GM12892 (cell line): ENCODE data around the gene ATP5PO.

Experiments
- DNase-seq: peaks from one replicate; pipeline ENCODE4 v3.0.0; 2011; ENCODE audit not compliant: insufficient read length
- FAIRE-seq: peaks from 2 replicates; lab custom pipeline; 2011; peaks lifted over from hg19 to GRCh38; lab: Jason Lieb, UNC
- POLR2A ChIP-seq: IDR thresholded peaks from 2 replicates; pipeline ENCODE4 v1.6.1; 2011; ENCODE audit warnings: low read depth, low read length, control low read depth
- POLR2AphosphoS5 ChIP-seq: IDR thresholded peaks from 2 replicates; pipeline ENCODE4 v1.6.1; 2011; ENCODE audit warnings: low read depth, low read length, control low read depth
- TAF1 ChIP-seq: IDR thresholded peaks from 2 replicates; pipeline ENCODE4 v1.6.1; 2011; ENCODE audit warnings: low read depth, mild to moderate bottlenecking, control low read depth, low read length, borderline replicate concordance

ATP5PO gene

DNA sequence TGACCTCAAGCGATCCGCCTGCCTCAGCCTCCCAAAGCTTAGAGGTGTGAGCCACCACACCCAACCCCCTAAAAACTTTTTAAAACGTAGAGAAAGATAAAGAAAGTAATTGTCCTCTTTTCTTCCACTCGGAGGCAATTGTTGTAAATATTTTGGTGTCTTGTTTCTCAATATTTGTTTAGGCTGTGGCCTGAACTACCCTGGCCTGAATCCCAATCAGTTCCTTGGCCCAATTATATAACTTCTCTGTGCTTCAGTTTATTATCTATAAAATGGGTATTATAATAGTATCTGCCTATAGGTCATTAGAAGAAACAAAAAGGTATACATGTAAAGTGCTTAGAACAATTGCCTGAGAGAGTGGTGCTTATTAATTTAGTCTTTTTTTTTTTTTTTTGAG is 1.8 kb upstream of the ATP5PO start:
- TF ChIP-seq POLR2A (no peak), TAF1 (no peak), POLR2AphosphoS5 (no peak)
- FAIRE-seq (no peak), DNase-seq (no peak)

DNA sequence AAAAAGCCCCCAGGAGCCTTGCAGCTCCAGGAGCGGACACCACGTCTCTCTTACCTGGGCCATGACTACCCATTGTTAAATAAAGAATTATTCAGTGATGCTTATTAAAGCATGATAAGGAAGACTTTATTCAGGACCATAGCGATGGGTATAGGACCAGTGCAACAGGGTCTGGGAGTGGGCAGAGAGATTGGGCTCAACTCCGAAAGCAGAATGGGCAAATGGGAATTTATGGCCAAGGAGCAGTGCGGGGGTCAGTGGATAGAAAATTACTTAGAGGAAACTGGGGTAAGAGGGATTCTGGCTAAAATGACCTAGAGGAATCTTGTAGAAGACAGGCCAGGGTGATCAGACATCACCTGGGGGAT is 580 bp upstream of the ATP5PO start:
- no peak for TF ChIP-seq POLR2AphosphoS5
- no peak for TF ChIP-seq TAF1
- DNase-seq (no peak), FAIRE-seq (no peak)

DNA sequence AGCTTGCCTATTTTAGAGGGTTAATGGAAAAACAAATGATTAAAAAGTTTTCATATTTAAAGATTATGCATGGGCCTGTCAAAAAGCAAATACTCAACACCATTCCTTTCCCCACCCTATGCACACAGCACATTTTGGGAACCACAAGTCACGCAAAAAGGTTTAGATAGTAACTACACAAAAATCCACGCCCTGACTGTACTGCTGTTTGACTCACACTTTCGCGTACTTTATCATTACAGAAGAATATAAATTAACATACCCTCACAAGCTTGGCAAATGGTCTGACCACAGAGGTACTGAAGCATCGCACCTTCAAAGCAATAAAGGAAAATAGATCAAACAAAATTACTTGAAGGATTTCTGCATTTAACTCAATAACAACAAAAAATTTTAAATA is 1.4 kb downstream of the ATP5PO start:
- no peak for FAIRE-seq
- no peak for DNase-seq

DNA sequence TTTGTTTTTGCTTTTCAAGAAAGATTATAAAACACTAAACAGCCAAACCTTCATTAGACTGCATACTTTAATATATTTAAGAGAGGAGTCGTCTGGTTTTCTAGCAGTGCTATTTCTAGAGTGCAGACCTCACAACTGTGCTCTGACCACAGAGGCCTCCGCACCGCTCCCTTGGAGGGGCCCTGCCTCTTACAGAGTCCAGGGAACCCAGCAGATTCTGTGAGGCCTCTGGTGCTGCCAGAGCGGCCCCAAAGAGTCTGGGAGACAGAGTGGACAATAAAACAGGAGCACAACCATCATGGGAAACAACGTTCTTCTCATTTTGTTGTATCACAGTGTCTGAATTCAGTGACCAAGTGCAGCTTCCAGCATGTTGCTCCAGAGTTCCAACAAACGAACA is 5.8 kb downstream of the ATP5PO start:
- no peak for FAIRE-seq
- DNase-seq: no peak
- TF ChIP-seq TAF1 (no peak), POLR2AphosphoS5 (no peak), POLR2A (no peak)

More for the DNA sequence above, 1.4 kb downstream of the ATP5PO start:
- TF ChIP-seq POLR2A: no peak
- TF ChIP-seq POLR2AphosphoS5: no peak
- no peak for TF ChIP-seq TAF1

DNA sequence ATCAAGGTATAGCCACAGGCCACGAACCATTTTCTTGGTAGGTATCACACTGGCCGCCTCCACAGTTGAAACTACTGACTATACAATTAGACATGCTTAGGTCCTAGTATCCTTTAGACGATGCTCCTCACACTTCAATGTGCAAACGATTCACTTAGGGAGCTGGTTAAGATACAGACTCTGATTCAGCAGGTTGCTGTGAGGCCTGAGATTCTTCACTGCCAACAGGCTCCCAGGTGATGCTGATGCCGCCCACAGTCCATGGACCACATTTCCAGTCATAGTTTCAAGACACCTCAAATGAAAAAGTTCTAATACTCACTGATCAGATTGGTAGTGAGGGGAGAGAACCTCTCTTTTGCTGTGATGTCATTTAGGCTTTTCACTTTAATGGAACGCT is 6.8 kb downstream of the ATP5PO start:
- no peak for TF ChIP-seq POLR2AphosphoS5
- no peak for TF ChIP-seq TAF1
- no peak for TF ChIP-seq POLR2A
- DNase-seq (no peak), FAIRE-seq (no peak)

DNA sequence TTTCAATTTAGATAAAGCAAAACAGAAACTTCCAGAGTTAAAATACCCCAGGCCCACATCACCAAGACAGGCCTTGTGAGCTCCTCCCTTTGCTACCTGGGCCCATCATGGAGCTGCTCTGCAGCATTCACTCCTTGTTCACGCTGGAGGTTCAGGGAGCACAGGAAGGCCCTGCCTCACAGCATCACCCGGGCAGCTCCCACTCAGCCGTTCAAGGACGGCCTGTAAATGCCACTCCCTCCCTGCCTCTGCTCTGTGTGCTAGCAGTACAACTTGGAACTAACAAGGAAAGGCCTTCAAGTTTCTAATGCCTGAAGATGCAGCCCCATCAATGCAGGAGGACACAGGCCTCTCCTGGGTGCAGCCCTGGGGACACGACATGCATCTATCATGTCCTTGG is 11.6 kb downstream of the ATP5PO start:
- TF ChIP-seq POLR2A (no peak), POLR2AphosphoS5 (no peak), TAF1 (no peak)
- no peak for DNase-seq
- no peak for FAIRE-seq

DNA sequence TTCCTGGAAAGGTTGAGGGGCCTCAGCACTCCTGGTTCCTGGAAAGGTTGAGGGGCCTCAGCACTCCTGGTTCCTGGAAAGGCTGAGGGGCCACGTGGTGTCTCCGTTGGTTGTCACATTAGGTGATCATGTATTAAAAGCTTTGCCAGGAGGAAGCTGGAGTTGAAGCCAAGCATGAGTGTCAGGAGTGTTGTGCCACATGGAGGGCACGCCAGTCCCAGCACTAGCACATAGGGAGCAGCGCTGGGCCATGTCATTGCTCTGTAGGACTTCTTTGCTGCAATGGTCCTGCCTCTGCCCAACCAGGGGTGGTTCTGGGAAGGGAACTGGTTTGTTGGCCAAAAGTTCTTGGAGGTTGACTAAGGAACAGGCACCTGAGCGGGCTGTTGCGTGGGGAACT is 13.3 kb downstream of the ATP5PO start:
- no peak for FAIRE-seq
- no peak for DNase-seq
- TF ChIP-seq TAF1 (no peak), POLR2AphosphoS5 (no peak), POLR2A (no peak)

DNA sequence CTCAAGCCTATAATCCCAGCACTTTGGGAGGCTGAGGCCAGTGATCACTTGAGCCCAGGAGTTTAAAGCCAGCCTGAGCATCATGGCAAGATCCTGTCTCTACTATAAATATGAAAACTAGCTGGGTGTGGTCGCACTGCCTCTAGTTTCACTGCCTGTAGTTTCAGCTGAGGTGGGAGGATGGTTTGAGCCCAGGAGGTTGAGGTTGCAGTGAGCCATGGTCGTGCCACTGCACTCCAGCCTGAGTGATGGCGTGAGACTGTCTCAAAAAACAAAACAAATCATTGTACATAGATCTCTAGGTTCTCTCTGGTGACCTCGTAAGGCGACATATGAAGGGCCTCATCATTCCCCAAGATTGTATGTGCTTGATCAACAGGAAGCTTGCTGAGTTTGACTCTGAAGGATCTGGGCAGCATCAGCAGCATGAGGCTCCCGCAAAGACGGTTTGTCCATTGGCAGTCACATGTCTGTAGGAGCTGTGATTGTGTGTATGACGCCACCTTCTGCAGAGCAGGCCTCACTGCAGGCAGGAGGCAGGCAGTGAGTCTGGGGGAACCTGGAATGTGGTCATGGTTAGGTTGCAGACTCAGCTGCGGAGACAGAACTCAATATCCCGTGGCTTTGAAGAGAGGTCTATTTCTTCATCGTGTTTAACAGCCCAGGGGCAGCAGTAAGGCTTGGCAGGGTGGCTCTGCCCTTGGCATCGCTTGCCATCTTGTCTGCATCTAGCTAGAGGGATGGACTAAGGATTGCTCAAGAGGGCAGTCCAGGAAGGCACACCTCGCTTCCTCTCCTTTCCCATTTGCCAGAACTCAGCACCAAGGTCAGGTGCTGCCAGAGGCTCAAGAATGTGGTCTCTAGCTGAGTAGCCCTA is 14.0 kb downstream of the ATP5PO start:
- TF ChIP-seq TAF1 (no peak), POLR2AphosphoS5 (no peak), POLR2A (no peak)
- DNase-seq (no peak), FAIRE-seq (no peak)

DNA sequence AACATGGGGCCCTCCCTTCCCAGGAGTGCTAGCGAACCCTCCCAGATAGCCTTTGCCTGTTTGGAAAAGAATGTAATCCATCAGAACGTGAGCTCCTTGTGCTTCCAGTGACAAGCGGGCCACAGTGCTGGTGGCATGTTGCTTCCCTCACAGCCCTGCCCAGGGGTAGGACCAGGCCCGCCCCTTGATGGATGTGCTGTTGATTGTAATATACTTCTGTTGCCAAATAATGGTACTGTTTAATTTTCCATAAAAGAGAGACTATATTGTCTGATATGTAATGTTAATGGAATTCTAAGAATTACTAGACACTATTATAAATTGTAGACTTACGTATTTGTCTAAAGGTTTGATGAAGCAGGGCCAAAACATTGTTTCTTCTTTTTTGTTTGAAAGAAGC is 16.4 kb downstream of the ATP5PO start:
- no peak for DNase-seq
- TF ChIP-seq TAF1 (no peak), POLR2AphosphoS5 (no peak), POLR2A (no peak)
- FAIRE-seq: no peak

DNA sequence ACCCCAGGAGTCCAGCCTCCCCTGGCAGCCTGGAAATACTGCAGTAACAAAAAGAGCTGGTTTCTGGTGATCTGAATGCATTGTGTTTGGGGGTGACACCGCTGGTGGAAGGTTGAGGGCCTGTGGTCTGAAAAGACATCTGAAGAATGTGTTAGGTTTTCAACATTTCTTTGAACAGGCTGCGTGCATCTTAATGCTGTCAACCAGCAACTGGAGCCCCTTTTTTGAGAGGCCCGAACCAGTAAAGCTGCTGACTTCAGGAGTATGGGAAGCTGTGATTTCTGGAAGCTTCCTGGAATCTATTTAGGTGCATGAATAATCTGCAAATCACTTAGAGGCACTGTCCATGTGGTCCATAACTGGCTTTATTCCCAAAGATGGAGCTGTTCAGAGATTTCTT is 17.0 kb downstream of the ATP5PO start:
- FAIRE-seq (no peak), DNase-seq (no peak)
- TF ChIP-seq POLR2AphosphoS5 (no peak), POLR2A (no peak), TAF1 (no peak)

DNA sequence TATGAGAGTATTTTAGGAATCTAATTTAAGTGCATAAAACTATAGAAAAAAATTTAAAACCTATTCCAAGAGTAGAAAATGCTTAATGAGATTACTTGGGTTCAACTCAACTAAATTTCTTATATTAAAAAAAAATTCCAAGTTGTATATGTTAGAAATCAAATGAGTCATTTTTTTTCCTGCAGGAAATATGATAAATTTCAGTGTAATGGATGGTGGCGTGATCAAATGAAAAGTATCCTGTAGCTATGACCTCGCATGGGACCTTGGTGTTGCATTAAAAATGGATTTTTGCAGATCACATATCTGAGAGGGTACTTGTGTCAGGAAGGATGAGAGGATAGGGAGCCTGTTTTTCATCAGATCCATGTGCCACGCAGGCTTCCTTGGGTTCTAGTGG is 17.9 kb downstream of the ATP5PO start:
- FAIRE-seq (no peak), DNase-seq (no peak)
- TF ChIP-seq POLR2A: no peak
- TF ChIP-seq TAF1: no peak
- no peak for TF ChIP-seq POLR2AphosphoS5

DNA sequence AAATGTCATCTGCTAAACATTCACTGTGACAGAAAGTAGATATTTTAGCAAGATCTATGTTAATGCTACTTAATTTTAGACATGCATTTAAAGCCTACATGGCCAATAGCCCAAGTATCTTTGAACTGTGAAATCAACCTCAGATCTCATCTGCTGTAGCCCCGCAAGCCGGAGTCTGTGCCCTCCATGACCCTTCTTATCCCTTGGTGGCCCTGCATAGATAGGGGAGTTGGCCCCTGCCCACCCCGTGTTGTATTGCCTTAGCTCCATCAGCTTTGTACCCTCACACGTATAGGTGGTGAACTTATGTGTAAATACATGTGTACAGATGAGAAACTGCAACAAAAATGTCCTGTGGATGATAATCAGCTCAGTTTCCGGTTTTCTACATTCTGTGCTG is 18.5 kb downstream of the ATP5PO start:
- no peak for FAIRE-seq
- TF ChIP-seq TAF1 (no peak), POLR2AphosphoS5 (no peak), POLR2A (no peak)
- no peak for DNase-seq

DNA sequence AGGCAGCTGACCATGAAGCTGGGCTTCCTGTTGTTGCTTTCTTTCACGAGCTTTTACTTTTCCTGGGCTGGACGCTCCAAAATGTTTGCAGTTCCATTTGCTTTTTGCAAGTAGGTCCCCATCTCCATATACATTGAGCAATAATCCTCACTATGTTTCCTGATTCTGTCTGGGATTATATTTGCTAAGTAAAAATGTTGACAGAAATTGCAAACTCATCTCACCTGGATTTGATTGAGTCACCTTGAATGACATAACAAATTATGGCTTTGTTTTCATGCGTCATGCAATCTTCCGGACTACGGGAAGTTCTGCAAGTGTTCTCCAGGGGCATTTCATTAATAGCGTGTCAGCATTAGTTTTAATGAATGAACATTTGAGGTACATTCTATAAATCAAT is 18.9 kb downstream of the ATP5PO start:
- FAIRE-seq: no peak
- no peak for DNase-seq
- TF ChIP-seq TAF1 (no peak), POLR2AphosphoS5 (no peak), POLR2A (no peak)

DNA sequence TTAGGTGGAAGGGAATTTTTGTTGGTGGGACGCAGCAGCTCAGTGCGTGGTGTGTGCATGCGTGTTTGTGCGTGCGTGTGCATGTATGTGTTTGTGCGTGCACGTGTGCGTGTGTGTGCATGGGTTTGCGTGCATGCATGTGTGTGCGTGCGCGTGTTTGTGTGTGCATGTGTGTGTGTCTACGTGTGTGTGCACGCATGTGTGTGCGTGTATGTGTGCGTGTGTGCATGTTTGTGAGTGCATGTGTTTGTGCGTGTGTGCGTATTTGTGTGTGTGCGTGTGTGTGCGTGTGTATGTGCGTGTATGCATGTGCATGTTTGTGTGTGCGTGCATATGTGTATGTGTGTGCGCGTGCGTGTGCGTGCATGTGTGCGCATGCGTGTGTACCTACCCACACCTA is 20.2 kb downstream of the ATP5PO start:
- TF ChIP-seq POLR2AphosphoS5 (no peak; the same call in 1 of the 2 replicates), POLR2A (no peak), TAF1 (no peak)
- no peak for DNase-seq
- no peak for FAIRE-seq
